Breast epithelium (tissue), 3 donors: ENCODE results near the gene BMPER.

Experiments
- POLR2A ChIP-seq: fragments of 450-650 bp; IDR thresholded peaks from one replicate; pipeline ENCODE4 v1.6.1; 2016; ENCODE audit warnings: antibody characterized with exemption, mild to moderate bottlenecking, moderate library complexity
- TF ChIP-seq, protein P1 (sequence below), 3 donors: fragments of 450-650 bp; IDR thresholded peaks; one replicate each; pipeline ENCODE4 v1.5.1; 2016 to 2017; ENCODE audit warnings: antibody characterized with exemption in 3 of 3, mild to moderate bottlenecking in 3 of 3, moderate library complexity in 3 of 3

DNA sequence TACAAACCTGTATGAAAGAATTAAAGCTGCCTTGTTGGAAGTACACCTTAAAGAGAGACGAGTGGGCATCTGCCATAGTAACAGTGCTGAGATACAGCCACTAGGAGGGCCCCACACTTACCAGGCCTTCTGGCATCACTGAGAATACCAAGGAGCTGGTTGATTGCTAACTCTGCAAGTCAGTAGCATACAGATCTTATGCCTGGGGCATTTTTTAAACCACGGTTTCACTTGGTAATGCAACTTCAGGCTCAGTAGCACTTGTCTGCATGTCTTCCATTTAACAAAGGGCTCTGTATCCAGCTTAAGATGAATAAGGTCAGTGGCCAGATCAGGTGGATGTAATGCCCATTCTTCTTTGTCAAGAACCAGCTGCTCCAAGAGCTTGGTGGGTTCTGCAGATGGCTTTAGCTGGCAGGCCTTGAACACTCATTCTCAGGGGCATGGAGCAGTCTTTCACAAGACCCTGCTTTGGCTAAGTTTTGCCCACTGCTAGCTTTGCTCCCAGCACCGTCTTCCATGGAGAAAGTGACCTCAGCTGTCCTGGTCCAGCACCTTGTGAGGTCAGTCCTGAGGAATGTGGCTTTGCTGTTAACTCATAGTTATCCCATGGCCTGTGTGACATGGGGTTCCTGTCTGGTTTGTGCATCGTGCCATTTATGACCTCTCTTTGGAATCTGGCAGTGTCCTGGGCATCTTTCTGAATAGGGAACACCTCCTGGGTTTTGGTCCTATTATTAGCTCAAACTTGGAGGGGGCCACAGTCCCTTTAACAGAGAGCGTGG is 68.1 kb downstream of the BMPER start:
- TF ChIP-seq, protein P1, sequence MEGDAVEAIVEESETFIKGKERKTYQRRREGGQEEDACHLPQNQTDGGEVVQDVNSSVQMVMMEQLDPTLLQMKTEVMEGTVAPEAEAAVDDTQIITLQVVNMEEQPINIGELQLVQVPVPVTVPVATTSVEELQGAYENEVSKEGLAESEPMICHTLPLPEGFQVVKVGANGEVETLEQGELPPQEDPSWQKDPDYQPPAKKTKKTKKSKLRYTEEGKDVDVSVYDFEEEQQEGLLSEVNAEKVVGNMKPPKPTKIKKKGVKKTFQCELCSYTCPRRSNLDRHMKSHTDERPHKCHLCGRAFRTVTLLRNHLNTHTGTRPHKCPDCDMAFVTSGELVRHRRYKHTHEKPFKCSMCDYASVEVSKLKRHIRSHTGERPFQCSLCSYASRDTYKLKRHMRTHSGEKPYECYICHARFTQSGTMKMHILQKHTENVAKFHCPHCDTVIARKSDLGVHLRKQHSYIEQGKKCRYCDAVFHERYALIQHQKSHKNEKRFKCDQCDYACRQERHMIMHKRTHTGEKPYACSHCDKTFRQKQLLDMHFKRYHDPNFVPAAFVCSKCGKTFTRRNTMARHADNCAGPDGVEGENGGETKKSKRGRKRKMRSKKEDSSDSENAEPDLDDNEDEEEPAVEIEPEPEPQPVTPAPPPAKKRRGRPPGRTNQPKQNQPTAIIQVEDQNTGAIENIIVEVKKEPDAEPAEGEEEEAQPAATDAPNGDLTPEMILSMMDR (IDR thresholded peaks at IDR 0.05): no peak
- no peak for TF ChIP-seq POLR2A
